K562 (cell line): ENCODE data around the gene NXF1. TPM values are rescaled to one million over a fixed set of nuclear protein-coding genes. Genes with fewer than 3 reads are reported as not detected.

ENCODE experiments used
- ARID3A ChIP-seq: IDR thresholded peaks from 2 replicates; pipeline ENCODE4 v1.6.1; 2012; ENCODE audit warnings: low read depth, low read length, improper control_type of control experiment, borderline replicate concordance
- ATF3 ChIP-seq, 2 experiments: fragments of 450-650 bp in 1 of 2; sonication (generic) in 1 of 2; formaldehyde crosslinking in 1 of 2; IDR thresholded peaks in 1 of 2; conservative IDR thresholded peaks in 1 of 2; 2 replicates each; pipeline versions ENCODE4 v1.6.1 to v1.8.1; 2016 to 2023; ENCODE audit warnings: mild to moderate bottlenecking in 2 of 2, moderate library complexity in 2 of 2, inconsistent platforms in 1 of 2, missing genetic modification reagents in 1 of 2
- GATAD2B ChIP-seq: fragments of 450-650 bp; IDR thresholded peaks from 2 replicates; pipeline ENCODE4 v1.6.1; 2017; ENCODE audit warnings: mild to moderate bottlenecking, borderline replicate concordance
- HNRNPL ChIP-seq: fragments of 200-400 bp; formaldehyde crosslinking; IDR thresholded peaks from 2 replicates; pipeline ENCODE4 v1.6.1; 2017; ENCODE audit warnings: low read depth, mild to moderate bottlenecking, low read length
- HOMEZ ChIP-seq: fragments of 250-450 bp; sonication (Bioruptor Pico); IDR thresholded peaks from 2 replicates; pipeline ENCODE4 v1.4.0; 2020; ENCODE audit warnings: mild to moderate bottlenecking, moderate library complexity
- KLF10 ChIP-seq: fragments of 250-450 bp; sonication (Bioruptor Pico); IDR thresholded peaks from 2 replicates; pipeline ENCODE4 v1.6.1; 2021; ENCODE audit warnings: matching md5 sums
- MBD1 ChIP-seq: fragments of 250-450 bp; sonication (Bioruptor Pico); IDR thresholded peaks from 2 replicates; pipeline ENCODE4 v1.8.0; 2022; ENCODE audit warnings: inconsistent platforms
- MLX ChIP-seq, 2 experiments: fragments of 450-650 bp in 1 of 2; sonication (generic) in 1 of 2; formaldehyde crosslinking; conservative IDR thresholded peaks; 2 replicates each; pipeline versions ENCODE4 v1.4.0 to v1.8.1; 2020 to 2022; ENCODE audit warnings: mild to moderate bottlenecking in 1 of 2, missing genetic modification reagents in 1 of 2
- POLR2B ChIP-seq: fragments of 450-650 bp; IDR thresholded peaks from 2 replicates; pipeline ENCODE4 v1.6.1; 2018; ENCODE audit warnings: low read depth; ENCODE audit not compliant: partially characterized antibody
- RBFOX2 ChIP-seq: fragments of 200-400 bp; formaldehyde crosslinking; IDR thresholded peaks from 2 replicates; pipeline ENCODE4 v1.6.1; 2017; ENCODE audit warnings: low read depth, mild to moderate bottlenecking, low read length, moderate library complexity
- ZBTB49 ChIP-seq: sonication (generic); formaldehyde crosslinking; IDR thresholded peaks from 2 replicates; pipeline ENCODE4 v1.8.0; 2022; ENCODE audit warnings: missing genetic modification reagents, mild to moderate bottlenecking, borderline replicate concordance
- ZEB2 ChIP-seq: fragments of 450-650 bp; IDR thresholded peaks from 2 replicates; pipeline ENCODE4 v1.6.1; 2016
- ZNF175 ChIP-seq: fragments of 200-800 bp; sonication (Bioruptor generic); IDR thresholded peaks from 2 replicates; pipeline ENCODE4 v1.6.1; 2016; ENCODE audit warnings: low read depth, mild to moderate bottlenecking, missing genetic modification characterization, missing compliant biosample characterization
- ZSCAN29 ChIP-seq: fragments of 450-650 bp; IDR thresholded peaks from 2 replicates; pipeline ENCODE4 v1.6.1; 2017
- polyA plus RNA-seq, 8 experiments: library from polyadenylated mRNA; depleted of rRNA in 4 of 8; stranded (reverse) in 5 of 8; unstranded in 3 of 8; fragments of >200 nt; fragmentation: Nextera tagmentation in 2 of 8; fragmentation: Illumina TruSeq in 1 of 8; extraction: Ambion mirVana in 2 of 8; extraction: Trizol in 1 of 8; gene quantifications; 2 replicates each; pipeline versions ENCODE4 v1.2.1 to v1.2.3, GENCODE V29; 2011 to 2014; ENCODE audit warnings: inconsistent platforms in 1 of 8, missing spikeins in 1 of 8
- total RNA-seq, 7 experiments: library from RNA; depleted of rRNA in 6 of 7; stranded (reverse); fragments of >200 nt in 6 of 7; fragmentation: Illumina TruSeq in 2 of 7; extraction: Trizol in 2 of 7; gene quantifications; 2 replicates each; pipeline versions ENCODE4 v1.2.1 to v1.2.3, GENCODE V29; 2011 to 2021; ENCODE audit warnings: low replicate concordance in 1 of 7

Gene NXF1
- total and polyA plus RNA-seq, 9 of the 15 experiments (the other 6 are each of a cell fraction or from before 2014, with no cell fraction given), result 18.1 to 98.3 (median 35.8) TPM

GRCh38 chr11:62841361-62842170 is 36.3 kb upstream of the NXF1 start (continued):
- TF ChIP-seq ZBTB49 (CRISPR knock-in tag) (peak; percentile 97), ZSCAN29 (peak; percentile 85), HNRNPL (peak; percentile 92), MLX (CRISPR knock-in tag; conservative IDR thresholded peaks at IDR 0.05) (peak; percentile 82 to 100; a peak in 3 of 4 replicates), RBFOX2 (peak; percentile 91), ATF3 (IDR thresholded peaks at IDR 0.05) (peak; percentile 40), ATF3 (CRISPR knock-in tag; conservative IDR thresholded peaks at IDR 0.05) (peak; percentile 92), GATAD2B (peak; percentile 97), ZNF175 (CRISPR knock-in tag) (peak; percentile 78), ZEB2 (peak; percentile 91), HOMEZ (no peak), POLR2B (peak; percentile 100), KLF10 (CRISPR knock-in tag) (peak; percentile 100), MBD1 (no peak), ARID3A (peak; percentile 83; the same call in 1 of the 2 replicates)
